ENCODE measurements around the gene UGT2B10.

The UGT2B10 gene

GRCh38 chr4:68871809-68872642, 56.2 kb downstream of the UGT2B10 start:
- no peak for DNase-seq (ENCODE audit: low read depth)

GRCh38 chr4:68872643-68873502, 57.1 kb downstream of the UGT2B10 start:
- DNase-seq (ENCODE audit: low read depth): no peak

- DNase-seq (ENCODE audit: low read depth): no peak
Measured at GRCh38 chr4:68874507-68874906, 58.7 kb downstream of the UGT2B10 start.

- DNase-seq (ENCODE audit: low read depth): no peak
Measured at GRCh38 chr4:68877555-68877954, 61.8 kb downstream of the UGT2B10 start.

- no peak for DNase-seq (ENCODE audit: low read depth)
Measured at GRCh38 chr4:68878048-68878447, 62.3 kb downstream of the UGT2B10 start.

All from stimulated activated CD8-positive, alpha-beta memory T cell treated with anti-CD3 and anti-CD28 coated beads, Interleukin-15, amount 100 ng/mL, for 24 hours (primary cell).